ENCODE results near the gene SRGAP3.

- TF ChIP-seq CTCF (IDR thresholded peaks at IDR 0.05) (no peak), POLR2A (IDR thresholded peaks at IDR 0.05) (no peak)
Measured at GRCh38 chr3:9158865-9159630, 90.4 kb downstream of the SRGAP3 start.

Data from testis (tissue), 2 donors.